ENCODE results near the gene UHMK1.

GRCh38 chr1:162502928-162503327 is 5.3 kb downstream of the UHMK1 start:
- TF ChIP-seq POLR2A (IDR thresholded peaks at IDR 0.05): no peak
- no peak for TF ChIP-seq CTCF (IDR thresholded peaks at IDR 0.05)
